IPS DF 4.7 (cell line): Measurements from ENCODE around the gene GSK3B.

Experiments used
- DNase-seq: peaks from one replicate; pipeline ENCODE4 v3.0.0-alpha.2; 2013; ENCODE audit warnings: low spot score; ENCODE audit errors: extremely low read depth

GSK3B gene

DNA sequence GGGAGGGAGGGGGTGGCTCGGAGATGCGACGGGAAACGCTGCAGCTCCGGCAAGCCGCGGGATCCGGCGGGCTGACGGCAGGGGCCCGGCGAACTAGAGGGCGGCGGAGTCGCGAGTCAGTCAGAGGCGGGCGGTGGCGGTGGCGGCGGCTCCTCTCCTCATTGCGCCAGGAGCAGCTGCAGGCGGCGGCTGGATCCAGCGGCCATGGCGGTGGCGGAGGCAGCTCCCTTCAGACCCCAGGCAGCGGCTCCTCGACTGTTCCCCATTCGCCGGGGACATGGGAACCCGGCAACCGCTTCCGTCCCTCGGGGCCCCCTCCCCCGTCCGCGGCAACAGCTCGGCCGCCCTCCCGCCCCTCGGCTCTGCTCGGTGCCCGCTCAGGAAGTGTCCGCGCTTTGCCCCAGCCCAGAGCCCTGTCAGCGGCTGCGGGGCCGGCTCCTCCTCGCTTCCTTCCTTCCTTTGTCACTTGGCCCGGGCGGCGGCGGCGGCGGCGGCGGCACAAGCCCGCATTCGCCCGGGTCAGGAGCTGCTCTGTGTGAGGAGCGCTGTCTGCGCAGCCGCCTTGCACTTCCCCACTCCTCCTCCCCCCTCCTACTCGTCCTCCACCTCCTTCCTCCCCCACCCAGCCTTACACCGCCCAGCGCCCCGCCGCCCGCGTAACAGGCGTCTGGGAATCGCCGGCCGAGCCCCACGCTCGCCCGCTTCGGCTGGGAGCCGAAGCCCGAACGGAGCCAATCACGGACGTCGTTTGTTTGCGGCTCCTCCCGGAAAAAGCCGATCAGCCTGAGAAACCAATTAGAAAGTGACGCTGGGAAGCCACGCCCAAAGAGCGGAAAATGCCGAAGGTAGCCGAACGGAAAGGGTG, at the start of gene GSK3B:
GSK3B (minus strand) TSS at position 537 of the 865 bp plus-strand sequence. CDS start 1,013 bp downstream, outside the sequence.
- DNase-seq, result no peak

DNA sequence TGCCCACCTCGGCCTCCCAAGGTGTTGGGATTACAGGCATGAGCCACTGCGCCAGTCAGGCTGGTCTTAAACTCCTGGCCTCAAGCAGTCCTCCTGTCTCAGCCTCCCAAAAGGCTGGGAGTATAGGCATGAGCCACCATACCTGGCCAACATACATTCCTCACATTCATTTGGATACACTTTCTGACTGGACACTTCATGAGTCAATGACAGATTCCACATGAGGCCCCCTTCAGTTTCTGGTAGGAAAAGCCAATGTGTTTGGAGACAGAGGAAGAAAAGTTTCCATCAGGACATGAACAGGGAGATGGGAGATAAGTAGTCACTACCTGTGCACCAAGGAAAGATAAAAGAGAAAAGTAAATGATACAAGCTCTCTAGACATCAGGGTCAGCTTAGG, 49.4 kb upstream of the GSK3B start:
- DNase-seq, result no peak

DNA sequence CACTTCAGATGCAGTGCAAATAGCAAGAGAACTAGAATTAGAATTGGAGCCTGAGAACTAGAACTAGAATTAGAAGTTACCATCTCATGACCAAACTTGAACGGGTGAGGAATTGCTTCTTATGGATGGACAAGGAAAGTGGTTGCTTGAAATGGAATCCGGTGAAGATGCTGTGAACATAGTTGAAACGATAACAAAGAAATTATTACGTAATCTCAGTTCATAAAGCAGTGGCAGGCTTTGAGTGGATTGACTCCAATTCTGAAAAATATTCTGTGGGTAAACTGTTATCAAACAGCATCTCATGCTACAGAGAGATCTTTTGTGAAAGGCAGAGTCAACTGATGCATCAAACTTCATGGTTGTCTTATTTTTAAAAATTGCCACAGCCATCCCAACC, 48.0 kb upstream of the GSK3B start:
- DNase-seq, result no peak

DNA sequence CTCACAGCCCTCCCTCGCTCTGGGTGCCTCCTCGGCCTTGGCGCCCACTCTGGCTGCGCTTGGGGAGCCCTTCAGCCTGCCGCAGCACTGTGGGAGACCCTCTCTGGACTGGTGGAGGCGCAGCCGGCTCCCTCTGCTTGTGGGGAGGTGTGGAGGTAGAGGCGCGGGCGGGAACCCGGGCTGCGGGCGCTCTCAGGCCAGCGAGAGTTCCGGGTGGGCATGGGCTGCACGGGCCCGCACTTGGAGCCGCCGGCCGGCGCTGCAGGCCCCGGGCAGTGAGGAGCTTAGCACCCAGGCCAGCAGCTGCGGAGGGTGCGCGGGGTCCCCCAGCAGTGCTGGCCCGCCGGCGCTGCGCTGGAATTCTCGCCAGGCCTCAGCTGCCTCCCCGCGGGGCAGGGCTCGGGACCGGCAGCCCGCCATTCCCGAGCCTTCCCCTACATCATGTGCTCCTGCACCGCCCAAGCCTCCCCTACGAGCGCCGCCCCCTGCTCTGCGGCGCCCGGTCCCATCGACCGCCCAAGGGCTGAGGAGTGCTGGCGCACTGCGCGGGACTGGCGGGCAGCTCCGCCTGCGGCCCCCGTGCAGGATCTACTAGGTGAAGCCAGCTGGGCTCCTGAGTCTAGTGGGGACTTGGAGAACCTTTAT, 46.0 kb upstream of the GSK3B start:
- DNase-seq, result no peak

DNA sequence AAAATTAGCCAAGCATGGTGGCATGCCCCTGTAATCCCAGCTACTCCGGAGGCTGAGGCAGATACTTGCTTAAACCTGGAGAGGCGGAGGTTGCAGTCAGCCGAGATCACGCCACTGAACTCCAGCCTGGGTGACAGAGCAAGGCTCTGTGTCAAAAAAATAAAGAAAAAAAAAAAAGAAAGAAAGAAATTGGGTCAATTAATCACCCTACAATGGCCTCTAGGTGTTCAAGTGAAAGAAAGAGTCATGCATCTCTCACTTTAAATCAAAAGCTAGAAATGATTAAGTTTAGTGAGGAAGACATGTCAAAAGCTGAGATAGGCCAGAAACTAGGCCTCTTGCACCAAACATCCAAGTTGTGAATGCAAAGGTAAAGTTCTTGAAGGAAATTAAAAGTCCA, 44.9 kb upstream of the GSK3B start:
- DNase-seq, result no peak

DNA sequence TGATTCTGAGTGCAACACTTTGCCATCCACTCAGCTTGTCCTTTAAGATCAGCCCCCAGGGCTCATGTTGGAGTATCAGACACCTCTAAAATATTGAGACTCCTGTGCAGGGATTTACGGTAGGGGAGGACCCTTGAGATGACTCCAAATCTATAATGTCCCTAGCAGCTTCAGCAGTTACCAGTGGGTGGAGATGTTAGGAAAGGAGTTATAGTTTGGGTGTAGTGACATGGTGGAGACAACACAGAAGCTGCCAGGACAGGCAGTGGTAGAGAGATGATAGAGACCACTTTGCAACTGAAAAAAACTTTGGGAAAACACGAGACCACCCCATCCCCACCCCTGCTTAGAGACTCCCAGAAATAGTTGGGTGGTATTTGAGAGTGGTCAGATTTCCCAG, 43.3 kb upstream of the GSK3B start:
- no peak for DNase-seq

DNA sequence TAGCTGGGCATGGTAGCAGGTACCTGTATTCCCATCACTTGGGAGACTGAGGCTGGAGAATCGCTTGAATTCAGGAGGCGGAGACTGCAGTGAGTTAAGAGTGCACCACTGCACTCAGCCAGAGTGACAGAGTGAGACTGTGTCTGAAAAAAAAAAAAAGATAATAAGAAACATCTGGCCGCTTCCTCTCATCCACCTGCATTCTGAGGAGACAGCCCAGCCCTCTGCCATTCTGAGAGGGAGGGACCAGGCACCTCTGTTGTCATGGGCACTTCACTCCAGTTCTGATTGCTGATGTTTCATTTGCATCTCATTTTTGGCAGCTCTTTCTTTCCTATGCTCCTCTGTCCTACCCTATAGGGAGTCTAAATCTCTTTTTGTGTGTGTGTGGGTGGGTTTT, 36.4 kb upstream of the GSK3B start:
- DNase-seq, result no peak

DNA sequence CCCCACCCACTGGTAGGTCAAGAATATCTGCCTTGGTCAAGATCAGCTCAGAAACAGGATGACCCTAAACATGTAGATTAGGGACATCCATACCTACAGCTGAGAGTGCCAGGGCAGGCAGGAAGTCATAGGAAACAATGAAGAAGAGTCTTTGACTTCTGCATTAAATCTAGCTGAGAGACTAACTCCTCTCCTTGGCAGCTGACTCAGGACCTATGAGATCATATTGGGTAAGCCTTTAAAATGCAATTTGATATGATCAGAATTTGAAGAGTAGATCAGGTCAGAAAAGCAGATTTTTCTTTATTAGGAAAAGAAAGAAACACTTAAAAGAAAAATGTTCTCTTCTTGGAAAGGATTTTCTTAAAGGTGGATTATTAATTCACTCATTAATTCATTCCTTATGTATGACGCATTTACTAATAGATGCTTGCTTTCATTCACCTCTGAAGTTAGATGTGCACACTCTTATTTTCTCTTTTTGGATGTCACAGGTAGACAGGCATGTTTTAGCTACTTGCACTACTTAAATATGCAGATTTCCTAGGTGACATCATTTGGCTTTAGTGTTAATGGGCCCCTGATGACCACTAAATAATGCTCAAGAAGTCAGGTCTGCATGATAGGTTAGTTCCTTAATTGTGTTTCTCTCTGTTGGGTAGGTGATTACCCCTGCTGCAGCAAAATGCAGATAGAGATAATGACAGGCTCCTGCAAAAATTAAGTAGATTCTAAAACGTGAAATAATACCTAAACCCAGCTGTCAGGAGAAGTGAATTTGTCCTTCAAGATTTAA, 35.7 kb upstream of the GSK3B start:
- DNase-seq, result no peak

DNA sequence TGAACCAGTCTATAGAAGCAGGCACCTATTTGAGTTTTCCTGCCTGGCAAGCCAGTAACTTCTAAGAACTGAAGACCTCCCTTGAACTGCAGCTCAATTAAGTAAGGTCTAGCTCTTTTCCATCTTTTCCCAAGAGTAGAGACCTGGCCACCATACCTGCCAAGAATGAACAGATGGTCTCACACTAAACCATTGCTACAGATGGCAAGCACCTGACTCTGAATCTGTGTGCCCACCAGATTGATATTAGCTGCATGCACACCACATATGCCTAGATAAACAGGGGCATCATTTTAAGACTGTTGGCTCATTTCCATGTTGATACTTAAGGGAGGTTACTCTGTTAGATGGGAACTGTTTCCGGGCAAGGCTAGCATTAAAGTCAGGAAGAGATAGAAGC, 34.8 kb upstream of the GSK3B start:
- no peak for DNase-seq

DNA sequence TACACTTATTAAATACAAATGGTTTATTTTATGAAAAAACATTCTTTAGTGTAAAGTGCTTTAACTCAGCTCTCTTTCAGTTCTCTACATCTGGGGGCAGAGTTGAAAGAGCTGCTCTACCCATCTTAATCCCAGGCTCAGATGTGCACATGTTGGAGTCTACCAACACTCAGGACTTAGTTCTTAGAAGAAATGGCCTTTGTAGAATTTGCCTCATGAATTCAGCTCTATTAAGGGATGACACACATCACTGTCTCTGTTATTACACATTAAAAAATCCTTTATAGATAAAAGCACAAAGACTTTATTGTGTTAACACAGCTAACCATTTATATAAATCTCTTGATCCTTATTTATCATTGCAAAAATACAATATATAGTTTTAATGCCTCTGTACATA, 31.7 kb upstream of the GSK3B start:
- DNase-seq, result no peak

DNA sequence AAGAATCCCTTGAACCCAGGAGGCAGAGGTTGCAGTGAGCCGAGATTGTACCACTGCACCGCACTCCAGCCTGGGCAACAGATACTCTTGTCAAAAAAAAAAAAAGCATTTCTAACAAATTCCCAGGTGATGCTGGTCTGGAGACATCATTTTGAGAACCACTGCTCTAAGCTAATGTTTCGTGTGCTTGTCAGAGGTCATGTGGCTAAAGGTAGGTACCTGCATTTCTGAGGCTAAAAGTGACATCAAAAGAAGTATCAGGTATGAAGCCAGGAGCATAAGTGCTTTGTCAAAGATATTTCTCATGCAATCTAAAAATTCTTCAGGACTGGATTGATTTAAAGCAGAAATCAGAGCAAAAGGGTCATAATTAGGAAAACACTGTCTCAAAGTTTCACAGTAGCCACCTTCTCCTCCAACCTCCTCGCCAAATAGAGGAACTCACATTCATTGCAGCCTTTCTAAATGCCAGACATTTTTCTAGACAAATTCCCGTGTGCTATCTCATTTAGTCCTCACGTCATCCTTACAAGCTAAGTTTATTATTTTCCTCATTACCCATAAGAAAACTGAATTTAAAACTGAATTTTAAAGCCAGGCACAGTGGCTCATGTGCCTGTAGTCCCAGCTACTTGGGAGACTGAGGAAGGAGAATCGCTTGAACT, 25.7 kb upstream of the GSK3B start:
- DNase-seq, result no peak

DNA sequence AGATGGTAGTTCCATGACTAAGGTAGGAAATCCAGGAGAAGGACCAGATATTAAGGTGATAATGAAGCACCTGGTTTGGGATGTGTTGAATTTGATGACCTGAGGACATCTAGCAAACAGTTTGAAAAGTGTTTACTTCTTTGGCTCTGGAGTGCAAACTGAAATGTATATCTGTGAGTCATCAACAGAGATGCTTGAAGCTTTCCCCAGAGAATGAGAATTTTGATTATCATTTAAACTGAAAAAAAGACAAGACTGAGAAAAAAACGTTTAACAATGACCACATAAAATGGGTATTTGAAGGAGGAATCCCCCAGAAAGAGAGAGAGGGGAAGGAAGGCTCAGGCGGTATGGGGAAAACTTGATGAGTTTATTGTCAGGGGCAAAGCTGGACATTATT, 20.7 kb upstream of the GSK3B start:
- DNase-seq, result no peak

DNA sequence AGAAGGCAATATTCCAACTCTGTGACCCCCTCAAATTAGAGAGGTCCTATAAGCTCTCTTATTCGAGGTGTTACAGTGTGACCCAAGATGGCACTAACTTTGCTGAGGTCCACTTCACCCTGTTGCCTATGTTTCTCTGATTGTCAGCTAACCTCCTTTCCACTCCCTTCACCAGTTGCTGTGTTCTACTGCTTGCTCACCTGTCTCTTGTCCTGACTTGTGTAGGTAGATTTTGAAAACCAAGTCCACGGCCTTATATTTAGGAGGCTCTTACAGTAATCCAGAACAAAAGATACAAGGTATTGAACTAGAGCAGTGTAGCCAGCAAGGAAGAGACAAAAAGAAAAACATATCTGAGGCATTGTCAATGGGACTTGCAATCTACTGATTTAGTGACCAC, 20.1 kb upstream of the GSK3B start:
- DNase-seq, result no peak

DNA sequence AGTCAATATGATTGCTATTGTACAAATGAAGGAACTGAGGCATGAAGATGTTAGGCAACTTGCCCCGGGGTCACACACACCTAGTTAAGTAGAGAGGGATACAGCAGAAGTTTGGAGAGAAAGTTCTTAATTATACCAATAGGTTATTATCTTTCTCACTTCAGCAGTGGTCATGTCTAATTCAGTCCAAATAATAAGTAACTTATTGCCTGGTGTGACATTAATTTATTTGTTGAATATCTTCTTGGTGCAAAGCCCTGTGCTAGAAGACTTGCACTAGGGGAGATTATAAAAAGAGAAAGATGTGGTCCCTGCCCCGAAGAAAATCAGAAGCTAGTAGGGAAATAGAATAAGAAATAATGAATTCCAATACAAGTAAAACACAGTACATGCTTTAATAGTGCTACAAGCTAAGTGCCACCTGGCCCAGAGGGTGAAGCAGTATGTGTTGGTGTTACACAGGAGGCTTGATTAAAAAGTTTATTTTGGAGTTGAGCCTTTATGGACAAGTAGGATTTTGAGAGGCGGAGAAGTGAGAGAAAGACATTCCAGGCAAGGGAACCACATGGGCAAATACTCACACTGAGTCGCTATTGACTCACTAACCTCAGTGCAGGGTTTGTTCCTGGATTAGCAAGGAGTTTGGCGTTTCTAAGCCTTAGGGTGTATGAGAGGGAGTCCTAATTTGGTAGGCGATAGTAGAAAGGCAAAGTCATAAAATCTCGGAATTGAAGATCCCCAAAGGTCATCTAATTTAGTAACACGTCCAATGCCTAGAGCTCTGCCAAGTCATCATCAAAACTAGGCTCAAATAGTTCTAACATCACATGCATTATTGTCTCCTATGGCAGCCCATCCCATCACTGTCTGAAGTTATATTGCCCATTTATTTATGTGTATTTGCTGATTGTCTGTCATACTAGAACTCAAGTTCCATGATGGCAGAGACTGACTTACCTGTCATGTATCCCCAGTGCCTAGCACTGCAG, 19.2 kb upstream of the GSK3B start:
- no peak for DNase-seq

DNA sequence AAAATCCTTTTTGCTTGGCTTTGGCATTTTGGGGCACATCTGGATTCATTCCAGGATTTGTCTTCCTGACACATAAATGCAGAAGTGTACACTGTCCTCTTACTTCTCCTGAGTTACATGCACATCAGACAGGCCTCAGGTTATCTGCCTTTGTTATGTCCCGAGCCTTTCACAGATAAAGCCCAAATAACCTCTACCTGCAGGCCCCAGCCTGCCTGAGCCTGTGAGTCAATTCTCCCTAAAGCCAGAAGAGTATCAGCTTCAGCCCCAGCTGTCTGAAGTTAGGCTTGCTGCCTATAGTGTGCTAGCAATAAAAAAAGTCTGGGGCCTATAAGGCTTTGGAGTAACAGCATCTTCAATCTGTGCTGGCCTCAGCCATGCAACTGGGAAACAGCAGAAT, 17.7 kb upstream of the GSK3B start:
- no peak for DNase-seq

DNA sequence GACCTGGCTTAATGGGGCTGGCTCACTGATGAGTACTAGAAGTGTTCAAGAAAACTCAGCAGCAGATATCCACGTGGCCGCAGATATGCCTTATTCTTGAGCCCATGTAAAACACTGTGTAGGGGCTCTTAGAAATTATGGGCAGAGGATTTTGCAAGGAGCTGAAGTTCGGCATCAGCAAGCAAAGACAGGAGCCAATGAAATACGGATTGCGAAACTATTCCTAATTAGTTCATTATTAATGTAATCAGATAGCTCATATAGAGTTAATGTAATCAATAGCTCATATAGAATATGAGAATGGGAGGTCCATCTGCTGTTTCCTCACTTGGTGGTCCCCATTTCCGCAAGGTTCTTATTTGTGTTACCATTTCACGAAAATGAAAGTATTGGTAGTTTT, 9.0 kb upstream of the GSK3B start:
- DNase-seq, result no peak

DNA sequence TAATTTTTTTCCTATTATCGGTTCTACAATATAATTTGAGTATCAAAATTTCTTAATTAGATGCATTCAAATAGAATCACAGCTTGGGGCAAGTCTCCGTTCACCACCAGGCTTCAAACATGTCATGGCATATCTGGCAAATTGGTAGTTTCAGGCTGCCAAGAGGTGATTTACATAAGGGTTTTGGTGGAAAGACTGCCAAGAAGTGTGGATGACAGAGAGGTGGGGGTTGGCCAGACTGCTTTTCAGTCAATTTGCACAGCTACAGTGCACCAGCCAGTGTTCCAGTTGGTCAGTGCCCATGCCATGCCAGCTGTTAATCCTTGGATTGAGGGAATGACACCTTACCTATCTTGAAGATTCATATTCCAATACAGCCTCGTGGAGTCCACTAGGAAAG, 8.4 kb upstream of the GSK3B start:
- no peak for DNase-seq

DNA sequence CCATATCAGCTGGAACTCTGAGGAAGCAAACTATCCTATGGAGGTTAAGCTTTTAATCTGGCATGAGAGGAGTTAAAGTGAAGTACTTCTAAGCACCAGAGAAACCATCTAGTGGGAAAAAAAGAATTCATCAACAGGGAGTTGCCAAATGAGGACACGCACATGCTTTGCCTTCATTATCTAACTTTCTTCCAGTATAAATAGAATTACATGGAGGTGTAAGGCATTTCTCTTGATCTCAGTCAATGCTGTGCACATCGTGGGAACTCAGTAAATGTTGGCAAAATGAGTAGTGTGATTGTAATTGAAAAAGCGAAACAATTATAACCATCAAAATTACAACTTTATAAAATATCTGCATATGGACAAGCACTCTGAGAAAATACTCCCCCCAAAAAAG, 8.0 kb upstream of the GSK3B start:
- no peak for DNase-seq

DNA sequence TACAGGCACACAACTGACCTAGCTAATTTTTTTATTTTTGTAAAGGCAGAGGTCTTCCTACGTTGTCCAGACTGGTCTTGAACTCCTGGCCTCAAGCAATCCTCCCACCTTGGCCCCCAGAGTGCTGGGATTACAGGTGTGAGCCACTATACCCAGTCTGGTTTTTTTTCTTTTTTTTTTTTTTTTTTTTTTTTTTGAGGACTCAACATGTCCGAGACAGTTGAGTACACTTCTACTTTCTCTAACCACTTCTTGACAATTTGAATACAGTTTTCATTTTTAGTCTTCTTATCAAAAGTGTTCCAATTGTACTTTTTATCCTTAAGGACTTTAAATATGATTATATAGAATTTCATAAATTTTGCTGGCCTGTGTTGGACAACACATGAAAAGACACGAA, 7.4 kb upstream of the GSK3B start:
- no peak for DNase-seq

DNA sequence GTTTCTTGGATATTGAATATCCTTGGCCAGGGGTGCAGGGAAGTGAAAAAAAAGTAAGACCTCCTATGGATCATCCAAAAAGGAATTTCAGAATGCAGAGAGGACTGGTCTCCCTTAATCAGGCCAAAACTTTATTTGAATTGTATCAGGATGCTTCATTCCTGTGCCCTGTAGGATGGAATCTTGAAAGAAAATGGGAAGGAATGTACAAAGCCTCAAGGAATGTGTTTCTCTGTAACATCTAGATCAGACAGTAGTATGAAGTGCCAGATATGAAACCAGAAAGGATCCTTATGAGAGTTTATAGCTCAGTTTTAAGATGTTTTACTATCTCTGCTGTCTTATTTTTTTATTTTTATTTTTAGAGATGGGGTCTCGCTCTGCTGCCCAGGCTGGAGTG, 6.5 kb upstream of the GSK3B start:
- no peak for DNase-seq

DNA sequence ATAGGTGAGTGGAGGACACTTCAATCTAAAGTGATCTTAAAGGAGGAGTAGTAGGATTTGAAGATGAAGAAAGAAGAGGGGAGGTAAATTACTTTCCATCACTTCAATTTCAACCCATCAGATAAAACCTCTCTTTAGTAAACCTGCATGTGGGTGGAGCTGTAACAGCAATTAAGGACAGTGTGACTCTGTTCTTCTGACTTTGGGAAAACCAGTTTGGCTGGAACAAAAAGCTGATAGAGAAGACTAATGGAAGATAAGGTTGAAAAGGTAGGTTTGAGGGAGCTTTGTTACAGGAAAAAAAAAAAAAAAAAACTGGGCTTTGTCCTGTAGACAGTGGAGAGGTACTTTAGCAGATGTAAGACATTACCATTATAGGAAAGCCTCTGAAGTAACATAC, 4.5 kb upstream of the GSK3B start:
- DNase-seq, result no peak
